Measurements from ENCODE around the gene AQP1.

The AQP1 gene

GRCh38 chr7:30911561-30911969, at the start of gene AQP1:
TSS of gene AQP1 (plus strand) at chr7:30911853. CDS start at chr7:30911910, 57 bp downstream.
- no peak within 1 kb of the TSS for H3K27ac ChIP-seq (ENCODE audit: low read length)
- TF ChIP-seq CTCF (IDR thresholded peaks at IDR 0.05; ENCODE audit: borderline replicate concordance, extremely low read depth, low read length, poor library complexity, severe bottlenecking) = no peak
- no peak for TF ChIP-seq EZH2 (IDR thresholded peaks at IDR 0.05; ENCODE audit: borderline replicate concordance, low read depth, low read length, severe bottlenecking)
- H3K4me1 ChIP-seq (ENCODE audit: insufficient read depth, low read length) = no peaks in the 10 kb centered on the region
- no peak within 1 kb of the TSS for H3K4me2 ChIP-seq (ENCODE audit: insufficient read depth, low read length)
- DNase-seq (no peak), ATAC-seq (ENCODE audit: insufficient read depth, low read depth) (no peak)
- no peaks in the 10 kb centered on the region for H3K9me3 ChIP-seq (ENCODE audit: insufficient read depth, low read length, severe bottlenecking)
- H2AFZ ChIP-seq (ENCODE audit: low read depth, low read length) = no peak within 1 kb of the TSS
- H3K27me3 ChIP-seq (ENCODE audit: insufficient read depth, low read length, poor library complexity) = no peaks in the 10 kb centered on the region
- peaks cover 5% of the 10 kb centered on the region; the same call in 1 of the 2 replicates for H4K20me1 ChIP-seq (ENCODE audit: insufficient read depth, low read length)
- no peak within 1 kb of the TSS for H3K9ac ChIP-seq (ENCODE audit: low read depth, low read length)
- no peaks in the 10 kb centered on the region for H3K36me3 ChIP-seq (ENCODE audit: insufficient read depth, low read length)
- no peak within 1 kb of the TSS for H3K4me3 ChIP-seq (ENCODE audit: low read depth in 1 of 2, low read length in 2 of 2)
- no peaks in the 10 kb centered on the region for H3K79me2 ChIP-seq (ENCODE audit: insufficient read depth, low read length)

- H3K9me3 ChIP-seq (ENCODE audit: insufficient read depth, low read length, severe bottlenecking) = no peaks in the 10 kb centered on the region
- no peaks in the 10 kb centered on the region for H3K4me1 ChIP-seq (ENCODE audit: insufficient read depth, low read length)
- no peaks in the 10 kb centered on the region for H3K27me3 ChIP-seq (ENCODE audit: insufficient read depth, low read length, poor library complexity)
- H3K27ac ChIP-seq (ENCODE audit: low read length) = no peak overlapping the region
- no peaks in the 10 kb centered on the region for H3K36me3 ChIP-seq (ENCODE audit: insufficient read depth, low read length)
- H2AFZ ChIP-seq (ENCODE audit: low read depth, low read length) = no peak overlapping the region
- H3K79me2 ChIP-seq (ENCODE audit: insufficient read depth, low read length) = no peaks in the 10 kb centered on the region
- no peak overlapping the region for H3K4me3 ChIP-seq (ENCODE audit: low read depth in 1 of 2, low read length in 2 of 2)
- DNase-seq = no peak
- H3K9ac ChIP-seq (ENCODE audit: low read depth, low read length) = no peak overlapping the region
- ATAC-seq (ENCODE audit: insufficient read depth, low read depth) = no peak
- no peak for TF ChIP-seq EZH2 (IDR thresholded peaks at IDR 0.05; ENCODE audit: borderline replicate concordance, low read depth, low read length, severe bottlenecking)
- no peak for TF ChIP-seq CTCF (IDR thresholded peaks at IDR 0.05; ENCODE audit: borderline replicate concordance, extremely low read depth, low read length, poor library complexity, severe bottlenecking)
- no peak overlapping the region for H3K4me2 ChIP-seq (ENCODE audit: insufficient read depth, low read length)
- H4K20me1 ChIP-seq (ENCODE audit: insufficient read depth, low read length) = no peaks in the 10 kb centered on the region
Measured at GRCh38 chr7:30862995-30863705, 48.5 kb upstream of the AQP1 start.

GRCh38 chr7:30863706-30864035, 48.0 kb upstream of the AQP1 start:
- Histone ChIP-seq H3K27ac (ENCODE audit: low read length) (no peak overlapping the region), H3K9ac (ENCODE audit: low read depth, low read length) (no peak overlapping the region), H4K20me1 (ENCODE audit: insufficient read depth, low read length) (no peaks in the 10 kb centered on the region), H3K9me3 (ENCODE audit: insufficient read depth, low read length, severe bottlenecking) (no peaks in the 10 kb centered on the region), H3K27me3 (ENCODE audit: insufficient read depth, low read length, poor library complexity) (no peaks in the 10 kb centered on the region), H3K36me3 (ENCODE audit: insufficient read depth, low read length) (no peaks in the 10 kb centered on the region), H3K4me3 (ENCODE audit: low read depth in 1 of 2, low read length in 2 of 2) (no peak overlapping the region), H2AFZ (ENCODE audit: low read depth, low read length) (no peak overlapping the region), H3K79me2 (ENCODE audit: insufficient read depth, low read length) (no peaks in the 10 kb centered on the region), H3K4me2 (ENCODE audit: insufficient read depth, low read length) (no peak overlapping the region), H3K4me1 (ENCODE audit: insufficient read depth, low read length) (no peaks in the 10 kb centered on the region)
- TF ChIP-seq CTCF (IDR thresholded peaks at IDR 0.05; ENCODE audit: borderline replicate concordance, extremely low read depth, low read length, poor library complexity, severe bottlenecking) = no peak
- ATAC-seq (ENCODE audit: insufficient read depth, low read depth) = no peak
- DNase-seq = no peak

All from DND-41 (cell line).